HEK293 (cell line): ENCODE measurements around the gene PRELID3B.

ENCODE experiments used
- CTCF ChIA-PET: fragments of 350-600 bp; formaldehyde crosslinking; extraction: SDS; loops from one replicate; lab custom pipeline; 2021; ENCODE audit warnings: antibody characterized with exemption; lab: Yijun Ruan, JAX
- POLR2A ChIA-PET: fragments of 300-600 bp; formaldehyde crosslinking; extraction: SDS; loops from one replicate; lab custom pipeline; 2020; ENCODE audit warnings: antibody characterized with exemption, inconsistent platforms; lab: Yijun Ruan, JAX
- H3K27ac ChIP-seq: fragments of 200-500 bp; sonication (Bioruptor generic); 2 replicates; pipeline ENCODE4 v1.5.1; 2014; ENCODE audit warnings: low read depth, low read length, control low read depth, inconsistent platforms; ENCODE audit errors: extremely low read depth
- H3K36me3 ChIP-seq, 2 experiments: fragments of 200-500 bp in 1 of 2; sonication (Bioruptor generic) in 1 of 2; 1 replicate in 1 of 2; 2 replicates in 1 of 2; pipeline ENCODE4 v1.5.1; 2014 to 2017; ENCODE audit warnings: inconsistent platforms in 2 of 2, low read length in 2 of 2; ENCODE audit not compliant: control insufficient read depth in 2 of 2, insufficient read depth in 1 of 2
- H3K4me1 ChIP-seq: fragments of 200-500 bp; sonication (Bioruptor generic); 2 replicates; pipeline ENCODE4 v1.5.1; 2014; ENCODE audit warnings: mild to moderate bottlenecking, low read length, inconsistent platforms; ENCODE audit not compliant: control insufficient read depth, insufficient read depth
- H3K4me3 ChIP-seq: 2 replicates; pipeline ENCODE4 v1.5.1; 2011; ENCODE audit warnings: low read depth, mild to moderate bottlenecking, control low read depth, low read length, moderate library complexity
- H3K9me3 ChIP-seq: fragments of 200-500 bp; sonication (Bioruptor generic); 2 replicates; pipeline ENCODE4 v1.5.1; 2014; ENCODE audit warnings: low read depth, low read length, inconsistent platforms; ENCODE audit not compliant: control insufficient read depth, insufficient read depth
- FEZF1 ChIP-seq: fragments of 450-650 bp; formaldehyde crosslinking; IDR thresholded peaks from 2 replicates; pipeline ENCODE4 v1.5.1; 2016; ENCODE audit warnings: missing biosample characterization, missing genetic modification characterization
- GLI2 ChIP-seq: fragments of 450-650 bp; formaldehyde crosslinking; IDR thresholded peaks from 2 replicates; pipeline ENCODE4; 2017; ENCODE audit warnings: missing biosample characterization, missing genetic modification characterization, low read depth, borderline replicate concordance
- OVOL3 ChIP-seq: fragments of 450-650 bp; formaldehyde crosslinking; IDR thresholded peaks from 2 replicates; pipeline ENCODE4 v1.5.1; 2016; ENCODE audit warnings: missing biosample characterization, missing genetic modification characterization
- ZBTB21 ChIP-seq: fragments of 450-650 bp; formaldehyde crosslinking; IDR thresholded peaks from 2 replicates; pipeline ENCODE4 v1.5.1; 2017; ENCODE audit warnings: missing biosample characterization, missing genetic modification characterization
- ZFP41 ChIP-seq: fragments of 450-650 bp; formaldehyde crosslinking; IDR thresholded peaks from 2 replicates; pipeline ENCODE4 v1.5.1; 2016; ENCODE audit warnings: missing biosample characterization, missing genetic modification characterization, borderline replicate concordance
- ZIC2 ChIP-seq: fragments of 450-650 bp; formaldehyde crosslinking; IDR thresholded peaks from 2 replicates; pipeline ENCODE4 v1.5.1; 2016; ENCODE audit warnings: missing biosample characterization, missing genetic modification characterization
- ZNF132 ChIP-seq: fragments of 450-650 bp; formaldehyde crosslinking; IDR thresholded peaks from 2 replicates; pipeline ENCODE4 v1.5.1; 2017; ENCODE audit warnings: missing biosample characterization, missing genetic modification characterization, borderline replicate concordance
- ZNF138 ChIP-seq: fragments of 450-650 bp; formaldehyde crosslinking; IDR thresholded peaks from 2 replicates; pipeline ENCODE4 v1.5.1; 2016; ENCODE audit warnings: missing biosample characterization, missing genetic modification characterization, borderline replicate concordance
- ZNF19 ChIP-seq: fragments of 450-650 bp; formaldehyde crosslinking; IDR thresholded peaks from 2 replicates; pipeline ENCODE4; 2016; ENCODE audit warnings: missing biosample characterization, missing genetic modification characterization, low read depth
- ZNF202 ChIP-seq: fragments of 450-650 bp; formaldehyde crosslinking; IDR thresholded peaks from 2 replicates; pipeline ENCODE4 v1.5.1; 2016; ENCODE audit warnings: missing biosample characterization, missing genetic modification characterization, borderline replicate concordance
- ZNF23 ChIP-seq: fragments of 450-650 bp; formaldehyde crosslinking; IDR thresholded peaks from 2 replicates; pipeline ENCODE4 v1.5.1; 2016; ENCODE audit warnings: missing biosample characterization, missing genetic modification characterization, borderline replicate concordance
- ZNF266 ChIP-seq: fragments of 450-650 bp; formaldehyde crosslinking; IDR thresholded peaks from 2 replicates; pipeline ENCODE4 v1.5.1; 2016; ENCODE audit warnings: missing biosample characterization, missing genetic modification characterization, low read depth
- ZNF747 ChIP-seq: fragments of 450-650 bp; formaldehyde crosslinking; IDR thresholded peaks from 2 replicates; pipeline ENCODE4 v1.5.1; 2016; ENCODE audit warnings: missing biosample characterization, missing genetic modification characterization
- ZNF768 ChIP-seq: fragments of 450-650 bp; formaldehyde crosslinking; IDR thresholded peaks from 2 replicates; pipeline ENCODE4 v1.5.1; 2018; ENCODE audit warnings: missing biosample characterization, mild to moderate bottlenecking, missing genetic modification characterization
- ZNF785 ChIP-seq: fragments of 450-650 bp; formaldehyde crosslinking; IDR thresholded peaks from 2 replicates; pipeline ENCODE4 v1.5.1; 2016; ENCODE audit warnings: missing biosample characterization, missing genetic modification characterization
- TF ChIP-seq, protein P1 (sequence below): fragments of 450-650 bp; formaldehyde crosslinking; IDR thresholded peaks from 2 replicates; pipeline ENCODE4 v1.5.1; 2016; ENCODE audit warnings: missing biosample characterization, missing genetic modification characterization
- TF ChIP-seq, protein P2 (sequence below): fragments of 450-650 bp; formaldehyde crosslinking; IDR thresholded peaks from 2 replicates; pipeline ENCODE4 v1.5.1; 2016; ENCODE audit warnings: missing biosample characterization, missing genetic modification characterization
- TF ChIP-seq, protein P3 (sequence below): fragments of 450-650 bp; formaldehyde crosslinking; conservative IDR thresholded peaks from 2 replicates; pipeline ENCODE4 v1.5.1; 2016; ENCODE audit warnings: low read depth, missing biosample characterization, missing genetic modification characterization

PRELID3B gene

DNA sequence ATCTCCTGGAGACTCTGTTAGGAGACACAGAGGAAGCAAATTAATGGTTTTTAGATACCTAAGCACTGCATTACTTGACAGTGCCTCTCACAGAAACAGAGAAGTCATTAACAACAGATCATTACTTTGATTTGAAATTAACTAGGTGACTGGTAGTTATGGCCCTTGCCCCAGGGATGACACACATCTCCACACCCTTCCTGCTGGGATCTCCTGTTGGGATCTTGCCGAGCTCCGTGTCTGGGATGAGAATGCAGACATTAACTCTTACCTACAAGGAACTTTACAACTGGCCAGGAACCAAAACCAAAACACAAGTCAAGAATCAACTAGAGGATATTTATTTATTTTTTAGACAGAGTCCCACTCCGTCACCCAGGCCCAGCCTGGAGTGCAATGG lies 2.2 kb upstream of the PRELID3B start:
- Histone ChIP-seq H3K36me3 (peaks cover 0 to 15% of the 10 kb centered on the region in 2 experiments; a peak in 1 of 3 replicates), H3K4me1 (peaks cover 2% of the 10 kb centered on the region; the same call in 1 of the 2 replicates), H3K9me3 (no peaks in the 10 kb centered on the region), H3K27ac (no peak overlapping the region), H3K4me3 (no peak overlapping the region)
- POLR2A ChIA-PET: no interaction called here
- TF ChIP-seq ZNF19 (no peak), ZNF768 (tag by site-specific recombination) (no peak), ZNF23 (no peak), ZNF266 (tag by site-specific recombination) (no peak), ZNF132 (no peak), FEZF1 (tag by site-specific recombination) (no peak), ZBTB21 (tag by site-specific recombination) (no peak), ZNF138 (no peak), GLI2 (tag by site-specific recombination) (no peak), ZIC2 (tag by site-specific recombination) (no peak), OVOL3 (tag by site-specific recombination) (no peak), ZNF785 (no peak), ZNF747 (no peak), ZFP41 (tag by site-specific recombination) (no peak)
- TF ChIP-seq, protein P1, sequence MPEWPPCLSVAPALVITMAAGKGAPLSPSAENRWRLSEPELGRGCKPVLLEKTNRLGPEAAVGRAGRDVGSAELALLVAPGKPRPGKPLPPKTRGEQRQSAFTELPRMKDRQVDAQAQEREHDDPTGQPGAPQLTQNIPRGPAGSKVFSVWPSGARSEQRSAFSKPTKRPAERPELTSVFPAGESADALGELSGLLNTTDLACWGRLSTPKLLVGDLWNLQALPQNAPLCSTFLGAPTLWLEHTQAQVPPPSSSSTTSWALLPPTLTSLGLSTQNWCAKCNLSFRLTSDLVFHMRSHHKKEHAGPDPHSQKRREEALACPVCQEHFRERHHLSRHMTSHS (tag by site-specific recombination): no peak
- TF ChIP-seq, protein P2, sequence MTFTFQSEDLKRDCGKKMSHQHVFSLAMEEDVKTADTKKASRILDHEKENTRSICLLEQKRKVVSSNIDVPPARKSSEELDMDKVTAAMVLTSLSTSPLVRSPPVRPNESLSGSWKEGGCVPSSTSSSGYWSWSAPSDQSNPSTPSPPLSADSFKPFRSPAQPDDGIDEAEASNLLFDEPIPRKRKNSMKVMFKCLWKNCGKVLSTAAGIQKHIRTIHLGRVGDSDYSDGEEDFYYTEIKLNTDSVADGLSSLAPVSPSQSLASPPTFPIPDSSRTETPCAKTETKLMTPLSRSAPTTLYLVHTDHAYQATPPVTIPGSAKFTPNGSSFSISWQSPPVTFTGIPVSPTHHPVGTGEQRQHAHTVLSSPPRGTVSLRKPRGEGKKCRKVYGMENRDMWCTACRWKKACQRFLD: no peak
- TF ChIP-seq, protein P3, sequence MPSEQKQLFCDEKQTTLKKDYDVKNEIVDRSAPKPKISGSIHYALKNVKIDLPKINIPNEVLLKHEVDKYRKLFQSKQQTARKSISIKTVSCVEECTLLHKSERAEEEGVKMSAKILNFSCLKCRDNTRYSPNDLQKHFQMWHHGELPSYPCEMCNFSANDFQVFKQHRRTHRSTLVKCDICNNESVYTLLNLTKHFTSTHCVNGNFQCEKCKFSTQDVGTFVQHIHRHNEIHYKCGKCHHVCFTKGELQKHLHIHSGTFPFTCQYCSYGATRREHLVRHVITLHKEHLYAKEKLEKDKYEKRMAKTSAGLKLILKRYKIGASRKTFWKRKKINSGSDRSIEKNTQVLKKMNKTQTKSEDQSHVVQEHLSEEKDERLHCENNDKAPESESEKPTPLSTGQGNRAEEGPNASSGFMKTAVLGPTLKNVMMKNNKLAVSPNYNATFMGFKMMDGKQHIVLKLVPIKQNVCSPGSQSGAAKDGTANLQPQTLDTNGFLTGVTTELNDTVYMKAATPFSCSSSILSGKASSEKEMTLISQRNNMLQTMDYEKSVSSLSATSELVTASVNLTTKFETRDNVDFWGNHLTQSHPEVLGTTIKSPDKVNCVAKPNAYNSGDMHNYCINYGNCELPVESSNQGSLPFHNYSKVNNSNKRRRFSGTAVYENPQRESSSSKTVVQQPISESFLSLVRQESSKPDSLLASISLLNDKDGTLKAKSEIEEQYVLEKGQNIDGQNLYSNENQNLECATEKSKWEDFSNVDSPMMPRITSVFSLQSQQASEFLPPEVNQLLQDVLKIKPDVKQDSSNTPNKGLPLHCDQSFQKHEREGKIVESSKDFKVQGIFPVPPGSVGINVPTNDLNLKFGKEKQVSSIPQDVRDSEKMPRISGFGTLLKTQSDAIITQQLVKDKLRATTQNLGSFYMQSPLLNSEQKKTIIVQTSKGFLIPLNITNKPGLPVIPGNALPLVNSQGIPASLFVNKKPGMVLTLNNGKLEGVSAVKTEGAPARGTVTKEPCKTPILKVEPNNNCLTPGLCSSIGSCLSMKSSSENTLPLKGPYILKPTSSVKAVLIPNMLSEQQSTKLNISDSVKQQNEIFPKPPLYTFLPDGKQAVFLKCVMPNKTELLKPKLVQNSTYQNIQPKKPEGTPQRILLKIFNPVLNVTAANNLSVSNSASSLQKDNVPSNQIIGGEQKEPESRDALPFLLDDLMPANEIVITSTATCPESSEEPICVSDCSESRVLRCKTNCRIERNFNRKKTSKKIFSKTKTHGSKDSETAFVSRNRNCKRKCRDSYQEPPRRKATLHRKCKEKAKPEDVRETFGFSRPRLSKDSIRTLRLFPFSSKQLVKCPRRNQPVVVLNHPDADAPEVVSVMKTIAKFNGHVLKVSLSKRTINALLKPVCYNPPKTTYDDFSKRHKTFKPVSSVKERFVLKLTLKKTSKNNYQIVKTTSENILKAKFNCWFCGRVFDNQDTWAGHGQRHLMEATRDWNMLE (tag by site-specific recombination): no peak
- CTCF ChIA-PET: no interaction called here

DNA sequence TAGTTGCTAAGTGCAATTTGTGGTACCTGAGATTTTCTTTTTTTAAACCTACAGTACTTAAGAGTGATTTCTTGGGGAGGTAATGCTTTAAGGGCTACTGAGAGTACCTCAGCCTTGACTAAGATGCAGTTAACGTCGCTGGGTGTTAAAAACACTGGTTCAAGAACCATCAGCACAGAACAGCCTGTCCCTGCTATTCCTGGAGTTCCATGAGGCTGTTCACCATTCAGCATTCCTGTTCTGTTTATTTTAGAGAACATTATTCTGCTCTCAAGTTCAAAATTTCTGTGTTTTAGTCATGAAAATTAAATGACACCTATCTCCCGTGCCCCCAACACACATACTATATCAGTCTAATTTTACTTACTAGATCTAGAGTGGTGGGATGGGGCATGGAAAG lies 1.7 kb upstream of the PRELID3B start:
- TF ChIP-seq ZFP41 (tag by site-specific recombination) (no peak), ZNF202 (no peak)
- peaks cover 2% of the 10 kb centered on the region; the same call in 1 of the 2 replicates for H3K4me1 ChIP-seq
- peaks cover 0 to 17% of the 10 kb centered on the region in 2 experiments; a peak in 1 of 3 replicates for H3K36me3 ChIP-seq
- H3K9me3 ChIP-seq: no peaks in the 10 kb centered on the region
- ChIA-PET POLR2A (no interaction called here), CTCF (no interaction called here)
- H3K27ac ChIP-seq: no peak overlapping the region
- no peak overlapping the region for H3K4me3 ChIP-seq
